Measurements from ENCODE around the gene WDR70. TPM values are rescaled to one million over a fixed set of nuclear protein-coding genes. Genes with fewer than 3 reads are reported as not detected.
"Not testable (repeated sequence)": the region's sequence is repeated elsewhere in the genome, so short reads cannot be mapped to it uniquely, and the experiment has no call there.

Gene WDR70
- total RNA-seq, result 26.5 TPM
- long read RNA-seq, transcript WDR70-201 (18 exons, 2,983 nt), result major isoform, 19 of 32 reads
- long read RNA-seq, partial matches to known transcripts, result 4 of 32 reads
- long read RNA-seq, other reads (novel, unspliced or antisense), result 9 of 32 reads

GRCh38 chr5:37379100-37379628 lies at the start of gene WDR70:
TSS of gene WDR70 (plus strand) at chr5:37379318. CDS start at chr5:37379368, 50 bp downstream.
- DNase-seq (ENCODE audit: low spot score), result peak; percentile 93

GRCh38 chr5:37334754-37335153 lies 44.4 kb upstream of the WDR70 start:
- not testable (repeated sequence) for DNase-seq (ENCODE audit: low spot score)

- DNase-seq (ENCODE audit: low spot score), result peak; percentile 67
These were observed 36.4 kb upstream of the WDR70 start for GRCh38 chr5:37342741-37343140.

GRCh38 chr5:37355161-37355560 lies 24.0 kb upstream of the WDR70 start:
- peak; percentile 14 for DNase-seq (ENCODE audit: low spot score)

GRCh38 chr5:37370550-37370863 lies 8.6 kb upstream of the WDR70 start:
- no peak for DNase-seq (ENCODE audit: low spot score)

GRCh38 chr5:37370864-37371726 lies 8.0 kb upstream of the WDR70 start, which contains the start of gene NUP155:
TSS of gene NUP155 (minus strand) at chr5:37371106. CDS start at chr5:37370977, 129 bp downstream.
- peak; percentile 95 for DNase-seq (ENCODE audit: low spot score)

- DNase-seq (ENCODE audit: low spot score), result peak; percentile 37
These were observed 4.0 kb upstream of the WDR70 start for GRCh38 chr5:37375091-37375490.

GRCh38 chr5:37378066-37378465 lies 1.1 kb upstream of the WDR70 start:
- DNase-seq (ENCODE audit: low spot score), result peak; percentile 57

- DNase-seq (ENCODE audit: low spot score), result no peak
These were observed 12.5 kb downstream of the WDR70 start for GRCh38 chr5:37391591-37391990.

GRCh38 chr5:37396352-37396751 lies 17.2 kb downstream of the WDR70 start:
- DNase-seq (ENCODE audit: low spot score), result no peak

- no peak for DNase-seq (ENCODE audit: low spot score)
These were observed 21.4 kb downstream of the WDR70 start for GRCh38 chr5:37400501-37400900.

GRCh38 chr5:37412515-37412914 lies 33.4 kb downstream of the WDR70 start:
- DNase-seq (ENCODE audit: low spot score), result no peak

- DNase-seq (ENCODE audit: low spot score), result not testable (repeated sequence)
These were observed 36.3 kb downstream of the WDR70 start for GRCh38 chr5:37415456-37415855.

- no peak for DNase-seq (ENCODE audit: low spot score)
These were observed 38.2 kb downstream of the WDR70 start for GRCh38 chr5:37417347-37417746.

- no peak for DNase-seq (ENCODE audit: low spot score)
These were observed 45.3 kb downstream of the WDR70 start for GRCh38 chr5:37424441-37424840.

GRCh38 chr5:37428044-37428443 lies 48.9 kb downstream of the WDR70 start:
- DNase-seq (ENCODE audit: low spot score), result no peak

- DNase-seq (ENCODE audit: low spot score), result no peak
These were observed 56.1 kb downstream of the WDR70 start for GRCh38 chr5:37435261-37435660.

- no peak for DNase-seq (ENCODE audit: low spot score)
These were observed 57.2 kb downstream of the WDR70 start for GRCh38 chr5:37436146-37436934.

- DNase-seq (ENCODE audit: low spot score), result no peak
These were observed 58.6 kb downstream of the WDR70 start for GRCh38 chr5:37437711-37438110.

GRCh38 chr5:37445783-37446182 lies 66.7 kb downstream of the WDR70 start:
- DNase-seq (ENCODE audit: low spot score), result not testable (repeated sequence)

GRCh38 chr5:37448941-37449340 lies 69.8 kb downstream of the WDR70 start:
- DNase-seq (ENCODE audit: low spot score), result no peak

GRCh38 chr5:37451991-37452390 lies 72.9 kb downstream of the WDR70 start:
- not testable (repeated sequence) for DNase-seq (ENCODE audit: low spot score)
